ENCODE results near the gene ROPN1B. TPM values are rescaled to one million over a fixed set of nuclear protein-coding genes. Genes with fewer than 3 reads are reported as not detected.
"Not testable (repeated sequence)": the region's sequence is repeated elsewhere in the genome, so short reads cannot be mapped to it uniquely, and the experiment has no call there.

The ROPN1B gene
- total RNA-seq, 1 donor from 2014 or later: not detected

DNA sequence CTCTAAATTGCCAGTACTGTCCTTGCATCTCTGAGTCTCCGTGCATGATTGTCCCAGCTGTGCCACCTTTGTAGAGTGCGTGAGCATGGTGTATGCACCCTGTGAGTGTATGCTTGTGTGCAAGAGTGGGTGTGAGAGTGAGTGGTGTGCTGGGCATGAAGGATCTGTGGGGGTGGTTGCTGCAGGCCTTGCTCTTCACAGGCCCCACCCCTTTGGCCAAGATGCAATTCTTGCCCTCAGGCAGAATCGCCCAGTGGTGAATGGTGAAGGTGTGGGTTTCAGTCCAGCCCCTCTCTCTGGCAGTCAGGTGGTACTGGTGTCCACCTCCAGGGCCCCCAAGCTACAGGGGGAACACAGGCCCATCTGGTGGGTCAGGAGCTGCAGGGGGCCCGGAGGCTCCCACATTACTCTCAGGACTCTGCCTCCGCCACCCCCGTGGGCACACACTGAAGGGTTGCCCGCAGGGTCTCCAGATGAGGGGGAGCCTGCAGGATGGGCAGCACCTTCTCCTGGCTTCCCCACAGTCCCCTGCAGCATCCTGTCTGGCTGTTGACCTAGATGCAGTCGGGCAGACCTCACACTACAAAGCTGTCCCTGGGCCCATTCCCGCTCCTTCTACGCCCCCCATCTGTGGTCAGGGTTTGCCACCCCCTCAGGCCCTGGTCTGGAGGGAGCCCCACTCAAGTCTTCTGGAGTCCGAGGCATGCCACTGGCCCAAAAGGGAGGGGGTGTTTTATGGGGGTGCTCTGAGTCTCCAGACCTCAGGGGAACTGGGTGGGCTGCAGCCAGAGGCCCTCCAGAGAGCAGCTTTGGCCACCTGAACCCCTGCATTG is 8.3 kb upstream of the ROPN1B start:
- no peak for DNase-seq (ENCODE audit: low spot score)
- Mint-ChIP-seq H3K36me3 (ENCODE audit: low read depth) (no peaks in the 10 kb centered on the region), H3K4me1 (ENCODE audit: low read depth) (no peaks in the 10 kb centered on the region), H3K27ac (no peak overlapping the region), H3K9me3 (no peaks in the 10 kb centered on the region), H3K4me3 (ENCODE audit: low read depth) (no peak overlapping the region), H3K27me3 (ENCODE audit: low read depth) (peaks cover 13% of the 10 kb centered on the region)
- intact Hi-C loops (cut with micrococcal nuclease): no loop called here

DNA sequence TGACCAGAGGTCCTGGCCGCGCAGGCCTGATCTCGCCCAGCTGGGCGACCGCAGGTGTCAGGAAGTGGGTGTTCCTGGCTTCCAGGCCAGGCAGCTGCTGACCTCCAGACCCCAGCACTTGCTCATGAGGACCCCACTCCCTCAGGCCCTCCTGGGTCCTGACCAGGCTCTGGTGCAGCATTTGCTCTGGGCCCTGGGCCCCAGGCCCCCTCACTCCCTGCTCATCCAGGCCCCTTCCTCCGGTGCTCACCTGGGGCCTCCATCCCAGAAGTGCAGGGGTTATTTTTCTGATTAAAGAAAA is 7.7 kb upstream of the ROPN1B start:
- Mint-ChIP-seq H3K27me3 (ENCODE audit: low read depth) (peaks cover 13% of the 10 kb centered on the region), H3K4me1 (ENCODE audit: low read depth) (no peaks in the 10 kb centered on the region), H3K4me3 (ENCODE audit: low read depth) (no peak overlapping the region), H3K9me3 (no peaks in the 10 kb centered on the region), H3K36me3 (ENCODE audit: low read depth) (no peaks in the 10 kb centered on the region), H3K27ac (no peak overlapping the region)
- intact Hi-C loops (cut with micrococcal nuclease): no loop called here
- DNase-seq (ENCODE audit: low spot score): no peak

- intact Hi-C loops (cut with micrococcal nuclease): not testable (repeated sequence)
Observed at GRCh38 chr3:125963834-125964233, 5.1 kb upstream of the ROPN1B start.

DNA sequence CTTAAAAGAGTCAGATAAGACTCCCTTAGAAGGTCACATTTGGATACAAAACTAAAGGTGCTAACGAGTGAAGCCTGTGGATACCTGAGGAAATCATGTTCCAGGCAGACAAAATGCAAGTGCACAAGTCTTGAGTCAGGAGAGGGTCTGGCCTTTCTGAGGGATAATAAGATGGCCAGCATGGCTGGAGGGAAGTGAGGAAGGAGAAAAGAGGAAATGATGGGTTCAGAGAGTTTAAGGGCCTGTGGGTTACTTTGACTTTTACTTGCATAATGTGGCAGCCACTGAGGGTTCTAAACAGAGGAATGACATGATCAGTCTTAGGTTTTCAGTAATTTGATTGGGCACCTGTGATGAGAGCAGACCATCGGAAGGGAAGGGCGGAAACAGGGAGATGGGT is 3.5 kb upstream of the ROPN1B start:
- Mint-ChIP-seq H3K27ac (no peak overlapping the region), H3K4me3 (ENCODE audit: low read depth) (no peak overlapping the region), H3K36me3 (ENCODE audit: low read depth) (no peaks in the 10 kb centered on the region), H3K27me3 (ENCODE audit: low read depth) (peaks cover 8% of the 10 kb centered on the region), H3K9me3 (no peaks in the 10 kb centered on the region), H3K4me1 (ENCODE audit: low read depth) (peaks cover 2% of the 10 kb centered on the region)
- intact Hi-C loops (cut with micrococcal nuclease): no loop called here
- no peak for DNase-seq (ENCODE audit: low spot score)

More at GRCh38 chr3:125963834-125964233, 5.1 kb upstream of the ROPN1B start:
- not testable (repeated sequence) for H3K27ac Mint-ChIP-seq; H3K9me3 Mint-ChIP-seq; H3K36me3 Mint-ChIP-seq (ENCODE audit: low read depth); H3K4me1 Mint-ChIP-seq (ENCODE audit: low read depth); H3K4me3 Mint-ChIP-seq (ENCODE audit: low read depth); H3K27me3 Mint-ChIP-seq (ENCODE audit: low read depth); DNase-seq (ENCODE audit: low spot score)

- Mint-ChIP-seq H3K4me3 (ENCODE audit: low read depth) (no peak overlapping the region), H3K27ac (no peak overlapping the region), H3K27me3 (ENCODE audit: low read depth) (peaks cover 17% of the 10 kb centered on the region), H3K36me3 (ENCODE audit: low read depth) (no peaks in the 10 kb centered on the region), H3K9me3 (no peaks in the 10 kb centered on the region), H3K4me1 (ENCODE audit: low read depth) (peaks cover 4% of the 10 kb centered on the region)
- intact Hi-C loops (cut with micrococcal nuclease): no loop called here
- no peak for DNase-seq (ENCODE audit: low spot score)
Observed at GRCh38 chr3:125967156-125967555, 1.8 kb upstream of the ROPN1B start.

DNA sequence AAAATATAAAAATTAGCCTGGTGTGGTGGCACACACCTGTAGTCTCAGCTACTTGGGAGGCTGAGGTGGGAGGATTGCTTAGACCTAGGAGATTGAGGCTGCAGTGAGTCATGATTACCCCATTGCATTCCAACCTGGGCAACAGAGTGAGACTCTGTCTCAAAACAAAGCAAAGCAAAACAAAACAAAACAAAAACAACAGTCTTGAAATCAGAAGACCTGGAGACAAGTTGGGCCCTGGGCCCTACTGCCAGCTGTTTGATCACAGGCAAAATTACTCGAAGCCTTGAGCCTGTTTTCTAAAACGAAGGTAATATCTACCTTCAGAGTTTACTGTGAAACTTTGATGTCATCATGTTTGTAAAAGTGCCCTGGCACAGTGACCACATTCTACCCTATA is 857 bp upstream of the ROPN1B start:
- H3K36me3 Mint-ChIP-seq (ENCODE audit: low read depth); H3K9me3 Mint-ChIP-seq; H3K4me3 Mint-ChIP-seq (ENCODE audit: low read depth); DNase-seq (ENCODE audit: low spot score); H3K4me1 Mint-ChIP-seq (ENCODE audit: low read depth); H3K27ac Mint-ChIP-seq; intact Hi-C loops (cut with micrococcal nuclease): not testable (repeated sequence)
- H3K27me3 Mint-ChIP-seq (ENCODE audit: low read depth): peaks cover 22% of the 10 kb centered on the region

DNA sequence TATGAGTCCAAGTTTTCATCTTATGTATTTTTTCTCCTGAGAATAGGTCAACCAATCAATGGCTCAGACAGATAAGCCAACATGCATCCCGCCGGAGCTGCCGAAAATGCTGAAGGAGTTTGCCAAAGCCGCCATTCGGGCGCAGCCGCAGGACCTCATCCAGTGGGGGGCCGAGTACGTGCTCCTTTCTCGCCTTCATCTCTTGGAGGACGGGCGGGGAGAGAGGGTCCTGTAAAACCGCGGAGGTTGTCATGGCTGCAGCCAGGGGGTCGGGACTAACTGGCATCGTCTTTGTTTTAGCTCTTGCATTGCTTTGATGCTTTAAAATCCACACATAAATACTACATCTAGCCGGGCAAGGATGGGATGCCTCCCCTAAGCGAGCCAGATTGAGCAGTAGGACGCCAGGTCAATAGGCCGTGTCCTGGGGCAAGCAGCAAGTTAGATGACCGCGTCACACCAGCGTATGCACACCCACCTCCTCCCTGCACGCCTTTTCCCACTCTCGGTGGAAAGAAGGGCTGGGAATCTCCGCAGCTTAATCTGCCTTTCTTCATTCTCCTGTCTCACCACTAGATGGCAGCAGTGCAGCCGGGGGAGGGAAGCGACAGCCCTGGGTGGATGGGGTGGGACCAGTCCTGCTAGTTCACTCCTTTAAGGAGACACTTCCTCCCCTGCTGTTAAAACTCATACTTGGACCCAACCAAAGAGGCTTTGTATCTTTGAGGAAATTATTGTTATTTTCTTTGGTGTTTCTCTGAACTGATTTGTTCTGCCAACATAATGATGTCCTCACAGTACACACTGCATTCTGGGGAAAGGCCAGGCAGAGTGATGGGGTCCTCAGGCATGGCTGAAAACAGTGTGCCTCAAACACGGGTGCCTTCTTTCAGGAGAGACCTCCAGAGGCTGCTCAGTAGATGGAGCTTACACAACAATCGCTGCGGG is 3.3 kb downstream of the ROPN1B start:
- H3K4me1 Mint-ChIP-seq (ENCODE audit: low read depth); intact Hi-C loops (cut with micrococcal nuclease); DNase-seq (ENCODE audit: low spot score); H3K36me3 Mint-ChIP-seq (ENCODE audit: low read depth); H3K27ac Mint-ChIP-seq; H3K9me3 Mint-ChIP-seq: not testable (repeated sequence)
- H3K27me3 Mint-ChIP-seq (ENCODE audit: low read depth): peaks cover 22% of the 10 kb centered on the region
- peak overlapping the region; percentile 39 for H3K4me3 Mint-ChIP-seq (ENCODE audit: low read depth)

- H3K4me3 Mint-ChIP-seq (ENCODE audit: low read depth); intact Hi-C loops (cut with micrococcal nuclease); H3K9me3 Mint-ChIP-seq; DNase-seq (ENCODE audit: low spot score); H3K27ac Mint-ChIP-seq; H3K4me1 Mint-ChIP-seq (ENCODE audit: low read depth); H3K36me3 Mint-ChIP-seq (ENCODE audit: low read depth): not testable (repeated sequence)
- peaks cover 14% of the 10 kb centered on the region for H3K27me3 Mint-ChIP-seq (ENCODE audit: low read depth)
Observed at GRCh38 chr3:125975245-125976002, 6.4 kb downstream of the ROPN1B start.

GRCh38 chr3:125976003-125976390 is 7.0 kb downstream of the ROPN1B start:
- DNase-seq (ENCODE audit: low spot score); H3K27ac Mint-ChIP-seq; intact Hi-C loops (cut with micrococcal nuclease); H3K36me3 Mint-ChIP-seq (ENCODE audit: low read depth); H3K4me3 Mint-ChIP-seq (ENCODE audit: low read depth); H3K4me1 Mint-ChIP-seq (ENCODE audit: low read depth); H3K9me3 Mint-ChIP-seq: not testable (repeated sequence)
- H3K27me3 Mint-ChIP-seq (ENCODE audit: low read depth): peaks cover 14% of the 10 kb centered on the region

- intact Hi-C loops (cut with micrococcal nuclease); DNase-seq (ENCODE audit: low spot score); H3K4me1 Mint-ChIP-seq (ENCODE audit: low read depth); H3K27me3 Mint-ChIP-seq (ENCODE audit: low read depth); H3K36me3 Mint-ChIP-seq (ENCODE audit: low read depth); H3K9me3 Mint-ChIP-seq; H3K27ac Mint-ChIP-seq; H3K4me3 Mint-ChIP-seq (ENCODE audit: low read depth): not testable (repeated sequence)
Observed at GRCh38 chr3:125977104-125977503, 8.1 kb downstream of the ROPN1B start.

- H3K9me3 Mint-ChIP-seq; H3K4me1 Mint-ChIP-seq (ENCODE audit: low read depth); DNase-seq (ENCODE audit: low spot score); H3K4me3 Mint-ChIP-seq (ENCODE audit: low read depth); H3K27ac Mint-ChIP-seq; H3K36me3 Mint-ChIP-seq (ENCODE audit: low read depth); intact Hi-C loops (cut with micrococcal nuclease): not testable (repeated sequence)
- peaks cover 13% of the 10 kb centered on the region for H3K27me3 Mint-ChIP-seq (ENCODE audit: low read depth)
Observed at GRCh38 chr3:125984951-125985350, 16.0 kb downstream of the ROPN1B start.

DNA sequence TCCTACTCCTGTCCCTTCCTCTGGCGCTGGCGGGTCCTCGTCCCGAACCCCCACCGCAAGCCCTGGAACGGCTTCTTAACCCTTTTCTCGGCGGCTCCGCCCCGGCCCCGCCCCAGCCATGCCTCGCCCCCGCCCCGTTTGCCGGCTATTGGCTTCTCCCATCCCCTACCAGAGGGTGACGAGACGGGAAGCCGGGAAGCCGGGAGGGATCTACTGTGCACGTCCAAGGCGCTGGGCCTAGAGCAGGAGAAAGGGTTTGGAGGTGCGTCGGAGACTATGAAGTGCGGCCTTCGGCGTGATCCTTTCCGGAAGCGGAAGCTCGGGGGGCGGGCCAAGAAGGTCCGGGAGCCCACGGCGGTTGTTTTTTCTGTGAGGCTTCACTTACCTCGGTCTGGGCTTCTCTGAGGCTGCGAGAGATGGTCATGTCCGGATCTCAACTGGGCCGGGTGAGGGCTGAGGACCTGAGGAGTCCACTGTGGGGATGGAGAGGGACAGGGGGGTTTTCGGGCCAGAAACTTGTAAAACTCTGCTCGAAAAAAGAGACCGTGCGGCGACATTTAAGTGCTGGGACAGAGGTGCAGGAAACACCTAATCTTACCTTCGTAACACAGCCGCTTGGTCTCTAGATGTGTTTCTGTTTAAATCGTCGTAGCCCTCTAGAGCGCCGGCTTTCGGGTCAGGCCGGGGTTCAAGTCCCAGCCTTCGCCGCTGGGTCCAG is 21.4 kb downstream of the ROPN1B start:
- peak overlapping the region; percentile 93 for H3K27ac Mint-ChIP-seq
- peaks cover 11% of the 10 kb centered on the region for H3K4me1 Mint-ChIP-seq (ENCODE audit: low read depth)
- H3K27me3 Mint-ChIP-seq (ENCODE audit: low read depth): peaks cover 27% of the 10 kb centered on the region
- H3K9me3 Mint-ChIP-seq: no peaks in the 10 kb centered on the region
- intact Hi-C loops (cut with micrococcal nuclease): loop anchor here (1.0 kb wide), 1 partner anchor 94 kb away; the partner anchor contains the start of gene SLC41A3
- peak; percentile 64 for DNase-seq (ENCODE audit: low spot score)
- H3K36me3 Mint-ChIP-seq (ENCODE audit: low read depth): peaks cover 4% of the 10 kb centered on the region
- peak overlapping the region; percentile 97 for H3K4me3 Mint-ChIP-seq (ENCODE audit: low read depth)

All from activated T-helper 2 cell treated with anti-CD3 and anti-CD28 coated beads, Interferon-gamma antibody, Interleukin-2, Interleukin-4, amounts not matched to agents 10 μg/mL and 5 μg/mL and 100 μg/mL, durations not matched to agents 14 hours and 24 hours and 36 hours (primary cell).